NCI-H1930 (cell line): ENCODE measurements around the gene DDX10.

ENCODE experiments used
- DNase-seq, 2 experiments: peaks; one replicate each; lab custom pipeline; 2025; lab: John Stamatoyannopoulos, UW

DDX10 gene

GRCh38 chr11:108938604-108939003 lies 273.7 kb downstream of the DDX10 start:
- no peak for DNase-seq

DNA sequence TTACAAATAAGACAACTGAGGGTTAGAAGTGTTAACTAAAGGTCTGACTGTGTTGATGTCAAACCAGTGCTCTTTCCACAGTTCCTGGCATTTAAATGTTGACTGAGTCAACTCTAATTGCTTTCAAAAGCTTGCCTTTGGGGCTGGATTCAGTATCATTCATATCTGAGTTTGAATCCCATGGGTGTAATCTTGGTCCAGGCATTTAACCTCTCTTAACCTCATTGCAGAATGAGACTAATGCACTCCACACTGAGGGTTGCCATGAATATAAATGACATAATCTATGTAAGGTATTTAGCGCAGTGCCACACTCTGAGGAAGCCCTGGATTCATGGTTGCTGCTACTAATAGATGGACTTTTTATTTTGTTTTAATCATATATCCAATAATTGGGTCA lies 274.3 kb downstream of the DDX10 start:
- no peak for DNase-seq

DNA sequence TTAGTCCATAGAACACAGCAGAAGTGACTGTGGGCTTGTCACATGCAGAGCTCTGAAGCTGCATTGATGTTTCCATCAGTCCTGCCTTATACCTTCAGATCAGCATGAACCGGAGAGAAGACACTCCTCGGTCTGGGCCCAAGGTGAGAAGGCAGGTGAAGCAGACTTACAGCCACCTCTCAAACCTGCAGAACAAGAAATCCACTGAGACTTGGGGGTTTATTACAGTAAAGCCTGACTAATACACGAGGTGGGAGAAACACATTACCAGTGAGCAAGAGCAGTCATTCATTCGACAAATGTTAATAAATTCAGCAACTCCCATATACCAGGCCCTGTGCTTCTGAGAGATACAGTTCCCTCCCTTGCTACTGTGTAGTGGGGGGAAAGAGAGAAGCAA lies 279.0 kb downstream of the DDX10 start:
- DNase-seq: no peak

DNA sequence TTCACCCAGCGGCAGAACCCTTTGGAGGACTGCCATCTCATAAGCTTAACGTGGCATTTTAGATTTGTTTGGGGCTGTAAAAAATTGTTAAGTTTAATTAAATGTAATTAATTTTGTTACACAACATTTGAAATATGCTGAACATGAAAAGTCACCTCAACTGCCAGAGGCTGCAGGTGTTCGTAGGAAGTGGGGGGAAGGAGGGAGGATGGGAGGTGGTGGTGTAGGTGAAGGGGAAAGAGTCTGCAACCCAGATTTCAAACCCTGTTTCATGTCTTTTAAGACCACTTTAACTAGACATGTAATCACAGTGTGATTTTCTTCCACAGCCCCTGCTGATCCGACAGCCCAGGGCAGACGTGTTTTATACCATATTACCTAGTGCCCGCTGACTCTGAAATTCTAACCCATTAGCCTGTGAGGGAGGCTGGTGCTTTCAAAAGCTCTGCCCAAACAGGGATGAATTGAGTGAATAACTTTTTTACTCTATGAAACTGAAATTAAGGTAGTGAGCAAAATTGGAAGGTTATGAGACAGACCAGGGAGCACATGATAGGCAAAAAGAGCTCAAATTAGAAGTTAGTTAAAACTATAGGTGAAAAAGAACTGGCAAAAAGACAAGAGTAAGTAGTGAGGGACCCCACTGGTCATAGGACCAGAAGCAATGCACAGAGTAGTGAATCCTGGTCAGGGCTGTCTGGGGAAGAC lies 279.8 kb downstream of the DDX10 start:
- DNase-seq: no peak

DNA sequence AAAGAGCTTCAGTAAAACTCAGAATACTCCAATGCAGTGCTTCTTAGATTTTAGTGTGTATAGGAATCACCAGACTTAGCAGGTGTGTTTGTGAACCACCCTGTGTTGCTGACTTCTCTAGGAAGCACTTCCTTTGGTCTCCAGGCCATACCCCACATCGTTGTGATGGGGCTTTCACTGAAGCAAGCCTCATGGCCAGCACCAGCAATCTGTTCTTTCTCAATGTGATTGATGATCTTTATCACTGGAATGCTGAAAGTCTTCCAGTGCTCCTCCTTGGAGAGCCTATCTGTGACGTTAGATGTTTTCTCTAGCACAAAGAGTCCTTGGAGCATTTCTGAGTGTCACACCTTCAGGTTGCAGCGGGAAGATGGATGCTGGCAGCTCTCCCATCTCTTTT lies 280.5 kb downstream of the DDX10 start:
- no peak for DNase-seq

DNA sequence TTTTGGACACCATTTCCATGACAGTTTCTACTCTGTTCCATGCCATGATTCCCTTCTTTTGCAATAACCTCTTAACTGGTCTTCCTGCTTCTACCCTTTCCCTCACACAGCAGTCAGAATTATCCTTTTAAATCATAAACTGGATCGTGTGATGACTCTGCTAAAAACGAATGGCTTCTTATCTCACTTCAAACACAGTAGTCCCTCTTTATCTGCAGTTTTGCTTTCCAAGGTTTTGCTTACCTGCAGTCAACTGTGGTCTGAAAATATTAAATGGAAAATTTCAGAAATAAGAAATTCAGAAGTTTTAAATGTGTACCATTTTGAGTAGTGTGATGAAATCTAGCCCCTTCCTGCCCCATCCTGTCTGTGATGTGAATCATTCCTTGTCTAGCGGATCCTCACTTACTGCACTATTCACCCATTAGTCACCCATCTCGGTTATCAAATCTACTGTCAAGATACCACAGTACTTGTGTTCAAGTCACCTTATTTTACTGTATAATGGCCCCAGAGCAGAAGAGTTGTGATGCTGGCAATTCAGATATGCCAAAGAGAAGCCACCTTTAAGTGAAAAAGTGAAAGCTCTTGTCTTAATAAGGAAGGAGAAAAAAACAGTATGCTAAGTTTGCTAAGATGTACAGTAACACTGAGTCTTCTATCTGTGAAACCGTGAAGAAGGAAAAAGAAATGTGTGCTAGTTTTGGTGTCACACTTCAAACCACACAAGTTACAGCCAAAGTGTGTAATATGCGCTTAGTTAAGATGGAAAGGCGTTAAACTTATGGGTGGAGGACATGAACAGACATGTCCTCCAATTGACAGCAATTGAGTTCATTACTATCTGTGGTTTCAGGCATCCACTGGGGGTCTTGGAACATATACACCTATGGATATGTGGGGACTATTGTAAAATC lies 283.0 kb downstream of the DDX10 start:
- no peak for DNase-seq

- no peak for DNase-seq
Observed at GRCh38 chr11:108958368-108959104, 293.7 kb downstream of the DDX10 start.

- no peak for DNase-seq
Observed at GRCh38 chr11:108959105-108959761, 294.4 kb downstream of the DDX10 start.

GRCh38 chr11:108959874-108960273 lies 295.0 kb downstream of the DDX10 start:
- DNase-seq: no peak

GRCh38 chr11:108960501-108960900 lies 295.6 kb downstream of the DDX10 start:
- no peak for DNase-seq

GRCh38 chr11:108961095-108961494 lies 296.2 kb downstream of the DDX10 start:
- no peak for DNase-seq

- DNase-seq: no peak
Observed at GRCh38 chr11:108963118-108963517, 298.2 kb downstream of the DDX10 start.

DNA sequence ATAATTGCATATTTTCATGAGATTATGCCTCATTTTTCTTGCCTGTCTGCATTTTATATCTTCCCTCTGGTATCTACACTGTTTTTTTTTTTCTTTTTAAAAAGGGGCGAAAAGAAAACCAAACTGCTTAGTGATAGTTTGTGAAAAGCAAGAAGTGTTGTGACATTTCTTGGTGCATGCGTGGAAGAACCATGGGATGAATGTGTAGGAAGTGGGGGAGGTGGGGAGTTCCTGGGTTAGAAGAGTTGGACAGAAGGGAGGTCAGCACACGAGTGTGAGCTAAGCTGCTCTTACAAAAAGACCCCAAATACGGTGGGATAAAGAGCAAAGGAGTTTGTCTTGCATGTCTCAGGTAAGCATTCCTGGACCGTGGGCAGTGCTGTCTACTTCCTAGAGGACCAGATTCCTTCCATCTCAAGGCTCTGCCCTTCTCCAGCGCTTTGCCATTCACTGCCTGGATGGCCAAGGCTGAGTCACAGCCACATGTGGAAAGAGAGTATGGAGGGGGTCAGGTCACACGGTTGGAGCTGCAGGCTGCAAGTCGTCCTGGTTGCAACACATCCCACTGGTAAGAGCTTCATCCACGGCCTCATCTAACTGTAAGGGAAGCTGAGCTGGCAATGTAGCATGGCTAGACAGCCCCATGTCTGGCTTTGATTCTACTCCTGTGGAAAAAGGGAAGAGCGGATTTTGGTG lies 300.6 kb downstream of the DDX10 start:
- no peak for DNase-seq

GRCh38 chr11:108966206-108966605 lies 301.3 kb downstream of the DDX10 start:
- no peak for DNase-seq

DNA sequence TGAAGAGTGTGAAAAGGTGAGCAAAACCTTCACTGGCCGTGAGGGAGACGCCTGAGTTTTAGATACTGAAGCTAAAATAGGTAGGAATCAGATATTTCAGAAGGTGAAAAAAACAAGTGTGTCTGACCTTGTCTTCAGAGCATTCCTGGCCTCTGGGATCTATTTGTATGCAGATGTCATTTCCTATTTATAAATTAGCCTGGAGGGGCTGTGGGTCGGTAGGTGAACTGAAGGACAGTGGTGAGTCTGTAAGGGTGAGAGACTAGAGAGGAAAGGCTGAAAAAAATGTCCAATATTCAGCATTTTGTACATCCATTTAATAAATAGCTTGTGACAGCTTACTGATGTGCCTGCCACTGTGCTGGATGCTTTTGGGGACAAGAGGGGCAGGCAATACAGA lies 302.1 kb downstream of the DDX10 start:
- DNase-seq: no peak

DNA sequence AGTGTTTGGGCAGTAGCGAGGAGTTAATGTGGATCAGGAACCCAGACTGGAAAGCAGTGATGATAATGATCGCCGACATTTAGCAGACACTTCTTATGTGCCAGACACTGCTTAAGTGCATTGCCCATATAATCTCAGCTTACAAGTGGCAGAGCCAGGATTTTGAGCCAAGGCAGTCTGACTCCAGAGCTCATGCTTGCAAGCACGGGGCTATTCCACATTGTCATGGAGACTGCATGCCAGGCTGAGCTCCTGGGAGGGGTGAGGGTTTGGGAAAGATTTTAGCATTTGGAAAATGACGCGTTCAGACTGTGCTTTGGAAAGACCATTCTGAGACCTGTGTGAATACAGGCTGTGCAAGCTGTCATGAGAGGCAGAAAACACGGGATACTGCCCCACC lies 302.7 kb downstream of the DDX10 start:
- no peak for DNase-seq

DNA sequence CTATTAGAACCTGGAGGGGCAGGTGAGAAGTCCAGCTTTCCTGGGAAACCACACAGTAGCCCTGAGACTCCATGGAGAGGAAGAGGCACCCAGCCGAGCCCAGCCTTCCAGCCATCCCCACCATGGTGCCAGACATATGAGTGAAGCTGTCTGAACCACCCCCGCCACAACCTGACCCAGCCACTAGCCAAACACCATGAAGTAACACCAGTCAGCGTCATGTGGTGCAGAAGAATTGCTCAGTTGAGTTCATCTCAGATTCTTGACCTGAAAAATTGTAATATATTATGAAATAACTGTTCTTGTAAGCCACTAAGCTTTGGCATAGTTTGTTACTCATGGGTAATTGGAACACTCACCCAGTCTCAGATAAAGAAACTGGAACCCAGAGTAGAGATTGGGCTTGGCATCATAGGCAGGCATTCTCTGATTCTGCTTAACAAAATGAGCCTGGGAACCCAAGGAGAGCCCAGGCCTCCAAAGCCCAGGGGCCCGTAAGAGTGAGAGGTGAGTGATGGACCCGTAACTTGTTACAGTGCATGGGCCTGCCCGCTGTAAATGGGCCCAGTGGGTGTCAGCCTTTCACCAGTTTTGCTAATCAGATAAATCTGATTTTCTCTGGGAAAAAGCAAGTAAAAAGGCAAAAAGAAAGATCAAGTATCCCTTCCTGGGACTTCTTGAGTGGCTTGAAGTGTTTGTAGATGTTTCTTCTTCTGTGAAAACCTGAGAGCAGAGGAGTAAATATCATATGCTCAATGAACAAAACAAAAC lies 305.5 kb downstream of the DDX10 start:
- no peak for DNase-seq

DNA sequence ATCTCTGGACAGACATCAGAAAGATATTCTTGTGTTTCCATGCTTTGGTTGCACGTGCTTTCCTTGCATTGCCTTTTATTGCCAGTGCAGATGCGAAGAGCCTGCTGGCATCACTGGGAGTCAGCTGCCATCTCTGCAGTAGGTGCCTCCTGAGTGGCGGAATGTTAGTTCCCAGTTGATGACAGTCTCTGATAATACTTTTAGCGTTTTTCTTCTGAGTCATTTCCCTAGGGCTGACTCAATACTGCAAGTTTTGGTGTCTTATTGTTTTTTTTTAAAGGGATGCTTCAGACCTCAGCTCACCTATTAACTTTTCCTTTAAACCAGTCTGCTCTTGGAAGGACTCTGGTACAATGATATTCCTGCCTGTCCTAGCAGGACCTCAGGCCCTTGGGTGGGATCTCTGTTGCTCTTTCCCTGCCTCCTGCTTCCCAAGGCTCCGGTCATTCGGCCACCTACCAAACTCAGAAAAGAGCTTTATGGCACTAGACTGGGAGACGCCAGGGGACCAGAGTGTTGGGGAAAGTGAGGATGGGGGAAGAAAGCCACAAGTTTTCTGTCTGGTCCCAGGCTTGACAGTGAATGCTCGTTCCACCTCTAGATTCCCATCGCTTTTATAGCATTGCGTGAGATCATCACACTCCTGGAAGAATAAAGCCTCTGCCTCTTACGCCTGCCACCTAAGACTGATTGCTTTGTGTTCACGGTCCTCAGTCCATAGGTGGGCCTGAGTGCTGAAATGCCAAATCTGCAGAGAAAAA lies 308.7 kb downstream of the DDX10 start:
- no peak for DNase-seq

DNA sequence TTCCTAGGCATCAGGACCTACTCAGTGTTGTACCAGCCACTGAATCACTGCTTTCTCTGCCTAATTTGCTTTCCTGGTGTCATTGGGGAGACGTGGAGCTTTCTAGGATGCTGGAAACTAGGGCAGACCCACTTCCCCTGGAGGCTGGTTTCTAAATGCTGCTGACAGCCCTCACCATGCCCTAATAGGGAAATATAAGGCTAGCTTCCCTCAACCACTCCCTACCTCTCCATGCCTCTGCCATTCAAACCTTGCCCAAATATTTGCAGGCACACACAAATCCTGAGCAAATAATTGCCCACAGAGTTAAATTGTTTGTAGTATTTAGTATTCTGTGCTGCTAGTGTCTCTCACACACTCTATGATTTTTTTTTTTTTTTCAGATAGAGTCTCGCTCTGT lies 310.2 kb downstream of the DDX10 start:
- DNase-seq: no peak

GRCh38 chr11:108975641-108976071 lies 310.8 kb downstream of the DDX10 start:
- no peak for DNase-seq
